ENCODE data around the gene COBL.

The COBL gene

GRCh38 chr7:51308265-51308664, 8.3 kb downstream of the COBL start:
- no peak overlapping the region for H3K4me3 ChIP-seq (ENCODE audit: low read length)
- no peak for DNase-seq (ENCODE audit: low read depth)
- TF ChIP-seq CTCF (conservative IDR thresholded peaks at IDR 0.05; ENCODE audit: low read length), result no peak

- DNase-seq (ENCODE audit: low read depth), result no peak
- TF ChIP-seq CTCF (conservative IDR thresholded peaks at IDR 0.05; ENCODE audit: low read length), result no peak
- no peak overlapping the region for H3K4me3 ChIP-seq (ENCODE audit: low read length)
Measured at GRCh38 chr7:51307651-51308210, 8.9 kb downstream of the COBL start.

GRCh38 chr7:51306761-51307160, 9.8 kb downstream of the COBL start:
- DNase-seq (ENCODE audit: low read depth), result no peak
- H3K4me3 ChIP-seq (ENCODE audit: low read length), result no peak overlapping the region
- no peak for TF ChIP-seq CTCF (conservative IDR thresholded peaks at IDR 0.05; ENCODE audit: low read length)

- H3K4me3 ChIP-seq (ENCODE audit: low read length), result no peak overlapping the region
- no peak for TF ChIP-seq CTCF (conservative IDR thresholded peaks at IDR 0.05; ENCODE audit: low read length)
- DNase-seq (ENCODE audit: low read depth), result no peak
Measured at GRCh38 chr7:51304729-51305128, 11.9 kb downstream of the COBL start.

- DNase-seq (ENCODE audit: low read depth), result no peak
- TF ChIP-seq CTCF (conservative IDR thresholded peaks at IDR 0.05; ENCODE audit: low read length), result no peak
- no peak overlapping the region for H3K4me3 ChIP-seq (ENCODE audit: low read length)
Measured at GRCh38 chr7:51303142-51303525, 13.5 kb downstream of the COBL start.

GRCh38 chr7:51301806-51302205, 14.8 kb downstream of the COBL start:
- TF ChIP-seq CTCF (conservative IDR thresholded peaks at IDR 0.05; ENCODE audit: low read length), result no peak
- DNase-seq (ENCODE audit: low read depth), result no peak
- H3K4me3 ChIP-seq (ENCODE audit: low read length), result no peak overlapping the region

- TF ChIP-seq CTCF (conservative IDR thresholded peaks at IDR 0.05; ENCODE audit: low read length), result no peak
Measured at GRCh38 chr7:51300762-51301674, 15.6 kb downstream of the COBL start.

More at GRCh38 chr7:51300762-51301674, 15.6 kb downstream of the COBL start:
- no peak overlapping the region for H3K4me3 ChIP-seq (ENCODE audit: low read length)
- no peak for DNase-seq (ENCODE audit: low read depth)
